Measurements from ENCODE around the gene NCOR1. TPM values are rescaled to one million over a fixed set of nuclear protein-coding genes. Genes with fewer than 3 reads are reported as not detected.

NCOR1 gene
- total and polyA plus RNA-seq, 2 experiments from 2014 or later, result 102 to 132 TPM

Small RNA genes lying within 50 kb of the gene (small RNA-seq; reads per million reads assigned to genes)
- gene RNU6-314P (ENCODE audit: low replicate concordance), result not detected
- gene RNU6-862P (ENCODE audit: low replicate concordance), result not detected

Other genes starting within 250 kb of the NCOR1 start
- 16.3 and 17.5 TPM in 2 replicates for gene ZSWIM7, start 215.8 kb downstream of the NCOR1 start, total RNA-seq (2014; rRNA removed; shearing (Covaris generic))
- 48.0 and 50.4 TPM in 2 replicates for gene ZSWIM7, start 215.8 kb downstream of the NCOR1 start, polyA plus RNA-seq (2016; fragmentation: Nextera tagmentation; extraction: Ambion mirVana)
- gene TTC19, start 215.7 kb downstream of the NCOR1 start, total RNA-seq (2014; rRNA removed; shearing (Covaris generic)), result 92.2 and 93.5 TPM in 2 replicates
- 23.1 and 30.3 TPM in 2 replicates for gene TTC19, start 215.7 kb downstream of the NCOR1 start, polyA plus RNA-seq (2016; fragmentation: Nextera tagmentation; extraction: Ambion mirVana)
- gene PIGL, start 1.7 kb upstream of the NCOR1 start, total RNA-seq (2014; rRNA removed; shearing (Covaris generic)), result 47.3 and 70.1 TPM in 2 replicates
- 32.3 and 32.9 TPM in 2 replicates for gene PIGL, start 1.7 kb upstream of the NCOR1 start, polyA plus RNA-seq (2016; fragmentation: Nextera tagmentation; extraction: Ambion mirVana)
- 300 and 312 TPM in 2 replicates for gene CENPV, start 137.9 kb upstream of the NCOR1 start, total RNA-seq (2014; rRNA removed; shearing (Covaris generic))
- gene CENPV, start 137.9 kb upstream of the NCOR1 start, polyA plus RNA-seq (2016; fragmentation: Nextera tagmentation; extraction: Ambion mirVana), result 139 and 149 TPM in 2 replicates
- gene UBB, start 165.6 kb upstream of the NCOR1 start, total RNA-seq (2014; rRNA removed; shearing (Covaris generic)), result 812 and 871 TPM in 2 replicates
- 1,581 and 1,692 TPM in 2 replicates for gene UBB, start 165.6 kb upstream of the NCOR1 start, polyA plus RNA-seq (2016; fragmentation: Nextera tagmentation; extraction: Ambion mirVana)
- 1.6 and 3.2 TPM in 2 replicates for gene TRPV2, start 200.0 kb upstream of the NCOR1 start, total RNA-seq (2014; rRNA removed; shearing (Covaris generic))
- 1.7 and 3.7 TPM in 2 replicates for gene TRPV2, start 200.0 kb upstream of the NCOR1 start, polyA plus RNA-seq (2016; fragmentation: Nextera tagmentation; extraction: Ambion mirVana)

Data from GM23338 (cell line).